GM23338 (cell line): ENCODE data around the gene MELTF. TPM values are rescaled to one million over a fixed set of nuclear protein-coding genes. Genes with fewer than 3 reads are reported as not detected.

Source experiments
- ATAC-seq: fragments of 200-7000 bp; cut with Tn5 transposase; 3 replicates; pipeline ENCODE4 v1.9.1; 2020
- DNase-seq: peaks from one replicate; pipeline ENCODE4 v3.0.0-alpha.2; 2015; ENCODE audit warnings: low spot score
- H2AFZ ChIP-seq: fragments of 200-600 bp; sonication (generic); 2 replicates; pipeline ENCODE4 v1.8.0; 2016; ENCODE audit warnings: antibody characterized with exemption, mild to moderate bottlenecking, moderate library complexity
- H3F3A ChIP-seq: fragments of 200-600 bp; sonication (generic); replicated peaks from 2 replicates; pipeline ENCODE4 v1.8.0; 2017; ENCODE audit warnings: antibody characterized with exemption, mixed run types, low read depth
- H3K27ac ChIP-seq: fragments of 200-600 bp; sonication (generic); 2 replicates; pipeline ENCODE4 v1.6.1; 2016; ENCODE audit warnings: low read depth
- H3K27me3 ChIP-seq: fragments of 200-600 bp; sonication (generic); 2 replicates; pipeline ENCODE4 v1.8.0; 2016; ENCODE audit warnings: mild to moderate bottlenecking, mixed run types, moderate library complexity; ENCODE audit not compliant: insufficient read depth
- H3K36me3 ChIP-seq: fragments of 200-600 bp; sonication (generic); 2 replicates; pipeline ENCODE4 v1.8.0; 2016; ENCODE audit warnings: mild to moderate bottlenecking; ENCODE audit not compliant: insufficient read depth
- H3K4me1 ChIP-seq: fragments of 200-600 bp; sonication (generic); 2 replicates; pipeline ENCODE4 v1.8.0; 2016; ENCODE audit warnings: mild to moderate bottlenecking, moderate library complexity; ENCODE audit not compliant: insufficient read depth
- H3K4me2 ChIP-seq: fragments of 200-600 bp; sonication (generic); 2 replicates; pipeline ENCODE4 v1.7.1; 2017; ENCODE audit warnings: mixed run types
- H3K4me3 ChIP-seq: fragments of 200-600 bp; sonication (generic); 2 replicates; pipeline ENCODE4 v1.6.1; 2016; ENCODE audit warnings: mixed run types
- H3K79me2 ChIP-seq: fragments of 200-600 bp; sonication (generic); replicated peaks from 2 replicates; pipeline ENCODE4 v1.8.0; 2017; ENCODE audit warnings: mild to moderate bottlenecking; ENCODE audit not compliant: insufficient read depth
- H3K9me2 ChIP-seq: fragments of 200-600 bp; sonication (generic); 2 replicates; pipeline ENCODE4 v1.8.0; 2017; ENCODE audit not compliant: insufficient read depth
- H4K20me1 ChIP-seq: fragments of 200-600 bp; sonication (generic); replicated peaks from 2 replicates; pipeline ENCODE4 v1.8.0; 2017; ENCODE audit warnings: mild to moderate bottlenecking; ENCODE audit not compliant: insufficient read depth
- H3K27ac Mint-ChIP-seq: 2 replicates; pipeline ENCODE4 v1.8.0; 2020; ENCODE audit warnings: inconsistent platforms, mild to moderate bottlenecking, moderate library complexity, mixed read lengths
- H3K27me3 Mint-ChIP-seq: 3 replicates; pipeline ENCODE4 v1.8.0; 2022; ENCODE audit warnings: low read depth, mild to moderate bottlenecking, moderate library complexity, mixed read lengths, inconsistent platforms; ENCODE audit not compliant: insufficient read depth, poor library complexity
- H3K36me3 Mint-ChIP-seq: 3 replicates; pipeline ENCODE4 v1.8.0; 2021; ENCODE audit warnings: low read depth, mild to moderate bottlenecking, inconsistent platforms, moderate library complexity, mixed read lengths
- H3K4me1 Mint-ChIP-seq: 3 replicates; pipeline ENCODE4 v1.8.0; 2020; ENCODE audit warnings: mild to moderate bottlenecking, inconsistent platforms, mixed read lengths
- H3K4me3 Mint-ChIP-seq: 3 replicates; pipeline ENCODE4 v1.8.0; 2021; ENCODE audit warnings: moderate library complexity, mild to moderate bottlenecking, inconsistent platforms, mixed read lengths
- H3K9me3 Mint-ChIP-seq: 3 replicates; pipeline ENCODE4 v1.8.0; 2020; ENCODE audit warnings: moderate library complexity, mild to moderate bottlenecking, inconsistent platforms, mixed read lengths
- CREB1 ChIP-seq: fragments of 250-450 bp; sonication (Bioruptor Pico); IDR thresholded peaks from 2 replicates; pipeline ENCODE4 v1.5.0; 2020; ENCODE audit warnings: low read depth, mild to moderate bottlenecking, moderate library complexity
- ETS1 ChIP-seq: IDR thresholded peaks from 2 replicates; pipeline ENCODE4 v1.6.1; 2016; ENCODE audit warnings: antibody characterized with exemption
- EZH2 ChIP-seq: fragments of 200-600 bp; sonication (generic); IDR thresholded peaks from one replicate; pipeline ENCODE4 v1.8.0; 2017; ENCODE audit warnings: antibody characterized with exemption, mild to moderate bottlenecking, low read depth; ENCODE audit not compliant: unreplicated experiment
- JUNB ChIP-seq: IDR thresholded peaks from one replicate; pipeline ENCODE4 v1.6.1; 2016; ENCODE audit warnings: antibody characterized with exemption; ENCODE audit not compliant: unreplicated experiment
- NANOG ChIP-seq: IDR thresholded peaks from 2 replicates; pipeline ENCODE4 v1.6.1; 2016; ENCODE audit warnings: antibody characterized with exemption, borderline replicate concordance
- POLR2AphosphoS5 ChIP-seq: IDR thresholded peaks from 2 replicates; pipeline ENCODE4 v1.6.1; 2016; ENCODE audit warnings: antibody characterized with exemption, low read depth
- REST ChIP-seq: IDR thresholded peaks from one replicate; pipeline ENCODE4 v1.6.1; 2018; ENCODE audit warnings: antibody characterized with exemption; ENCODE audit not compliant: unreplicated experiment
- ZNF114 ChIP-seq: fragments of 250-450 bp; sonication (Bioruptor Pico); IDR thresholded peaks from 2 replicates; pipeline ENCODE4 v1.5.0; 2020; ENCODE audit warnings: mild to moderate bottlenecking, moderate library complexity
- ZNF331 ChIP-seq: fragments of 250-450 bp; sonication (Bioruptor Pico); IDR thresholded peaks from 2 replicates; pipeline ENCODE4 v1.5.0; 2020; ENCODE audit warnings: low read depth, mild to moderate bottlenecking, moderate library complexity
- ZNF462 ChIP-seq: fragments of 250-450 bp; sonication (Bioruptor Pico); IDR thresholded peaks from 2 replicates; pipeline ENCODE4 v1.5.0; 2020; ENCODE audit warnings: mild to moderate bottlenecking, moderate library complexity
- polyA plus RNA-seq: library from polyadenylated mRNA; unstranded; fragments of >200 nt; fragmentation: Nextera tagmentation; extraction: Ambion mirVana; gene quantifications from 2 replicates; pipeline ENCODE4 v1.2.1, GENCODE V29; 2016
- total RNA-seq: library from RNA; depleted of rRNA; stranded (reverse); fragments of >200 nt; shearing (Covaris generic); gene quantifications from 2 replicates; pipeline ENCODE4 v1.2.3, GENCODE V29; 2014

MELTF gene
- total and polyA plus RNA-seq, 2 experiments from 2014 or later: 1.4 to 5.2 TPM

- Histone ChIP-seq H3K4me1 (no peaks in the 10 kb centered on the region; the same call in 1 of the 2 replicates), H3K36me3 (no peaks in the 10 kb centered on the region), H4K20me1 (no peaks in the 10 kb centered on the region), H3K79me2 (no peaks in the 10 kb centered on the region), H3K27me3 (peaks cover 18% of the 10 kb centered on the region), H3K4me3 (no peak overlapping the region), H3K9me2 (no peaks in the 10 kb centered on the region), H3K27ac (no peak overlapping the region), H2AFZ (no peak overlapping the region), H3K4me2 (no peak overlapping the region), H3F3A (no peaks in the 10 kb centered on the region)
- peaks cover 6% of the 10 kb centered on the region for H3K4me1 Mint-ChIP-seq
- TF ChIP-seq ETS1: no peak
- no peak for TF ChIP-seq POLR2AphosphoS5
- TF ChIP-seq JUNB: no peak
- TF ChIP-seq ZNF331 (CRISPR knock-in tag): no peak
- no peak for TF ChIP-seq REST
- no peak for TF ChIP-seq CREB1 (CRISPR knock-in tag)
- no peak for TF ChIP-seq NANOG
- no peak for TF ChIP-seq ZNF114
- no peak for TF ChIP-seq ZNF462 (CRISPR knock-in tag)
- TF ChIP-seq EZH2: no peak
- no peak overlapping the region for H3K27ac Mint-ChIP-seq
- peaks cover 23% of the 10 kb centered on the region for H3K27me3 Mint-ChIP-seq
- DNase-seq (no peak), ATAC-seq (no peak)
- H3K36me3 Mint-ChIP-seq: peaks cover 4% of the 10 kb centered on the region; the same call in 1 of the 3 replicates
- H3K9me3 Mint-ChIP-seq: peaks cover 3% of the 10 kb centered on the region; the same call in 2 of the 3 replicates
- H3K4me3 Mint-ChIP-seq: no peak overlapping the region
Observed at GRCh38 chr3:197008436-197009209, 21.0 kb downstream of the MELTF start.
